Measurements from ENCODE around the gene COL6A5. TPM values are rescaled to one million over a fixed set of nuclear protein-coding genes. Genes with fewer than 3 reads are reported as not detected.

The COL6A5 gene
- total RNA-seq, 2 donors from 2014 or later = 0.15 TPM; not detected in 1

DNA sequence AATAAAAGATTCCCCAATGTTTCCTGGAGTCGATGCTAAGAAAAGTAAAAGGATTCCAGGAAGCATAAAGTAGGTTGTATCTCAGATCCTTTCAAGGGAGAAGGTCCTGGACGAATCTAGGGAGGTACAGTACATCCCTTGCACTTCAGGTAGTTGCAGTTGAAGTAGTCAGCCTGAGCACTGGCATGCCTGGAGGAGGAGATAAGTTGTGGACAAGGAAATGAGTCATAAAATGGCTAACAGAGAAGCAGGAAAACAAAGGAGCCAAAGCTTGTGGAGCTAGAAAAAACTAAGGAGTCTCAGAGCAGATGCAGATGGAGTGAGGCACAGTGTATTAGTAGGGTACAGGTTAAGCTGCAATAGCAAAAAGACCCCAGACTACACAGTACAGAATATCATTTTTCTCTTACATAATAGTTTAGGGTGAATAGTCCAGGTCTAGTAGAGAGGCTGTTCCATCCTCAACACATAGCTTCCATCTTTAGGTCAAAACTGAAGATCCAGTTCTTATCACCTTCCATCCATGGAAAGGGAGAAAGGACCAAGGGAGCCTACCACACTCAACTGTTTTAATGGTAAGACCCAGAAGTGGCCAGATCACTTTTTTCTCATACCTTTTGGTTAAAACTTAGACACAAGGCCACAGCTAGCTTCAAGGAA, 41.3 kb downstream of the COL6A5 start:
- H3K27ac ChIP-seq = no peak overlapping the region
- TF ChIP-seq, protein P1, sequence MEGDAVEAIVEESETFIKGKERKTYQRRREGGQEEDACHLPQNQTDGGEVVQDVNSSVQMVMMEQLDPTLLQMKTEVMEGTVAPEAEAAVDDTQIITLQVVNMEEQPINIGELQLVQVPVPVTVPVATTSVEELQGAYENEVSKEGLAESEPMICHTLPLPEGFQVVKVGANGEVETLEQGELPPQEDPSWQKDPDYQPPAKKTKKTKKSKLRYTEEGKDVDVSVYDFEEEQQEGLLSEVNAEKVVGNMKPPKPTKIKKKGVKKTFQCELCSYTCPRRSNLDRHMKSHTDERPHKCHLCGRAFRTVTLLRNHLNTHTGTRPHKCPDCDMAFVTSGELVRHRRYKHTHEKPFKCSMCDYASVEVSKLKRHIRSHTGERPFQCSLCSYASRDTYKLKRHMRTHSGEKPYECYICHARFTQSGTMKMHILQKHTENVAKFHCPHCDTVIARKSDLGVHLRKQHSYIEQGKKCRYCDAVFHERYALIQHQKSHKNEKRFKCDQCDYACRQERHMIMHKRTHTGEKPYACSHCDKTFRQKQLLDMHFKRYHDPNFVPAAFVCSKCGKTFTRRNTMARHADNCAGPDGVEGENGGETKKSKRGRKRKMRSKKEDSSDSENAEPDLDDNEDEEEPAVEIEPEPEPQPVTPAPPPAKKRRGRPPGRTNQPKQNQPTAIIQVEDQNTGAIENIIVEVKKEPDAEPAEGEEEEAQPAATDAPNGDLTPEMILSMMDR (IDR thresholded peaks at IDR 0.05) = no peak

DNA sequence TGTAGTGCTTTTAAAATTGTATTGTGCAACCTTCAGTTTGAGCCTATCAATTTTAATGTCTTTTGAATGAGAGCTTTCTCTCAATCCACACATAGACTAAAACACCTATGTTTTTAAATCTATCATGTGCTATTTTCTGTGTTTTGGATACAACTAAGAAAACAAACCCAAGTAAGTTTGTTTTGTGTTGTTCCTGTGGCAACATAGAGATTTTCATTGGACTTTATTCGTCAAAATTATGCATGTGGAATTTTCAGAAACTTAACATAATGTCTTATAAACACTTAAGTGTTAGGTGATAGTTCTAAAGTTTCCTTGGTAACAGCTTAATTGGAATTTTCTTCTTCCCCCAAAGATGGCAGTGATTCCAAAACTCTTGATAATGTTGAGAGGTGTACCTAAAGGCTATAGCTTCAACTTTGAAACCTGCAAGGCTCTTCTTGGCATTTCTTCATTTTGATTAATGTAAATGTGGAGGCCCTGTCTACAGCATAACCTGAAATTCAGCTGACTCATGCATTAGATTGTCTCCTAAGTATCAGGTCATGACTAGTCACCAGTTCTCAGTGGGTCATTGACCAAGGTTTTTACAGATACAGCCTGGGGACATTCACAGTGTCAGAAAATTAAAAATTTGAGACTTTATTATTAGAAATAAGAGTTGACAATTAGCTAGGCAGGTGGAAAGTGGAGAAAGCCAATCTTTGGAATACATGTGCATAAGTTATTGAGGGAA, 44.4 kb downstream of the COL6A5 start:
- H3K27ac ChIP-seq = no peak overlapping the region
- H3K27me3 ChIP-seq = no peaks in the 10 kb centered on the region
- H3K4me1 ChIP-seq = no peaks in the 10 kb centered on the region
- TF ChIP-seq, protein P1 (IDR thresholded peaks at IDR 0.05) = no peak
- no peak for DNase-seq
- no peaks in the 10 kb centered on the region for H3K9me3 ChIP-seq
- H3K36me3 ChIP-seq = no peaks in the 10 kb centered on the region
- intact Hi-C loops (cut with DNase I) = no loop called here
- no peak overlapping the region for H3K4me3 ChIP-seq
- no peak overlapping the region for H3K9ac ChIP-seq (ENCODE audit: low read depth in 2 of 2, low read length in 2 of 2)

More for the DNA sequence above, 41.3 kb downstream of the COL6A5 start:
- H3K36me3 ChIP-seq = no peaks in the 10 kb centered on the region
- H3K27me3 ChIP-seq = no peaks in the 10 kb centered on the region
- intact Hi-C loops (cut with DNase I) = no loop called here
- H3K9me3 ChIP-seq = no peaks in the 10 kb centered on the region
- no peak for DNase-seq
- H3K4me1 ChIP-seq = no peaks in the 10 kb centered on the region
- no peak overlapping the region for H3K4me3 ChIP-seq
- H3K9ac ChIP-seq (ENCODE audit: low read depth in 2 of 2, low read length in 2 of 2) = no peak overlapping the region

DNA sequence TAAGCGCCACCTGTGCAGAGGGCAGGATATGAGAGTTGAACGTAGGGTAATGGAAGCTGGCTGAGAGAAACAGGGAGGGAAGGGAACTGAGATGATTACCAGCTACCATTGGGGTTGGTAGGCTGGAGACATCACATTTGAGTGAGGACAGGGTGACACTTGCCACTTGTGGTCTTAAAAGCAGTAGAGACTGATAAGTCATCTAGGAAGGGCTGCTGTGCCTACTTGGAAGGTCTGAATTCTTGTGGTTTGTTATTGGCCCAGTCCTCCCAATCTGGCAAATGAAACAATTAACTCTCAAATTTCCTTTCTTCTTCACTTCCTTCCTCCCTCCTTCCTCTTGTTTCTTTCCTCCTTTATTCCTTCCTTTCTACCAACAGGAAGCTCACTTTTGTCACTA, 46.8 kb downstream of the COL6A5 start:
- DNase-seq = no peak
- TF ChIP-seq, protein P1 (IDR thresholded peaks at IDR 0.05) = no peak
- Histone ChIP-seq H3K9me3 (no peaks in the 10 kb centered on the region), H3K4me1 (no peaks in the 10 kb centered on the region), H3K27me3 (no peaks in the 10 kb centered on the region), H3K4me3 (no peak overlapping the region), H3K27ac (no peak overlapping the region), H3K36me3 (no peaks in the 10 kb centered on the region), H3K9ac (ENCODE audit: low read depth in 2 of 2, low read length in 2 of 2) (no peak overlapping the region)
- intact Hi-C loops (cut with DNase I) = no loop called here

DNA sequence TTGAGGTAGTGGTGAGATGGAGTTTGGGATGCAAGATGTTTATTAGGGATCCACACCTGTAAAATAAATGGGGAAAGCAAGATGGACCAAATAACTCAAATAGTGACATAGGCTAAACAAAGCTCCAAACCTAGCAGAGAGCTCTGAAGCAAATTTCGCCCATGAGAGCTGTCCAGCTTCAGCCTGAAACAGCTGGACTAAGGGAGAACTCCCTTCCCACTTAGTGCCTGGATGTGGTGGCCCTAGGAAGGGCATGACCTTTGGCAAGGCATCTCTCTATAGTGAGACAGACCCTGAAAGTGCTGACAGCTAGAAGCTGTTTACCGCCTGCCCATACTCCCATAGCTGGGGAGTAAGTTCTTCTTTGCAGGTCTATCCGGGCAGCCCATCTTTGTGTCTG, 48.1 kb downstream of the COL6A5 start:
- no peak overlapping the region for H3K27ac ChIP-seq
- H3K4me1 ChIP-seq = no peaks in the 10 kb centered on the region
- no peak for DNase-seq
- no peaks in the 10 kb centered on the region for H3K9me3 ChIP-seq
- TF ChIP-seq, protein P1 (IDR thresholded peaks at IDR 0.05) = no peak
- no peak overlapping the region for H3K4me3 ChIP-seq
- no peak overlapping the region for H3K9ac ChIP-seq (ENCODE audit: low read depth in 2 of 2, low read length in 2 of 2)
- intact Hi-C loops (cut with DNase I) = no loop called here
- no peaks in the 10 kb centered on the region for H3K36me3 ChIP-seq
- H3K27me3 ChIP-seq = no peaks in the 10 kb centered on the region

DNA sequence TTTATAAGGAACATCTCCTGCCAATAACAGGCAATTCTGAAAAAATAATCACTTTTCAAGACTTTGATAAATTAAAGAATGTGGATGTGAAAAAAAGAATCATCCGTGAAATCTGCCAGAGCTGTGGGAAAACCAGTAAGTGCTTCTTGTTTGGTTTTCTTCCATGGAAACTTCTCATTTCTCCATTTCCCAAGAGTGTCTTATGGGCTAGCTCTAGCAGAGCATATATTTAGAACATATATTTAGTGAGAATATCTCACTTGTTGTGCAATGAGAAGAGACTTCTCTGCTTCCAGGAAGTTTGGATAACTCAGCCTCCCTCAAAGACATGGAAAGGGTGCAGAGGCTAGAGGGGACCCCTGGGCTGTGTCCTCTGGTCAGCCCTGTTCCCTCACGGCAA, 49.9 kb downstream of the COL6A5 start:
- no peak for DNase-seq
- Histone ChIP-seq H3K9ac (ENCODE audit: low read depth in 2 of 2, low read length in 2 of 2) (no peak overlapping the region), H3K27me3 (no peaks in the 10 kb centered on the region), H3K4me3 (no peak overlapping the region), H3K4me1 (no peaks in the 10 kb centered on the region), H3K27ac (no peak overlapping the region), H3K9me3 (no peaks in the 10 kb centered on the region), H3K36me3 (no peaks in the 10 kb centered on the region)
- intact Hi-C loops (cut with DNase I) = no loop called here
- TF ChIP-seq, protein P1 (IDR thresholded peaks at IDR 0.05) = no peak

Measured in colonic mucosa (tissue), 4 donors.